Measurements from ENCODE around the gene AJM1. TPM values are rescaled to one million over a fixed set of nuclear protein-coding genes. Genes with fewer than 3 reads are reported as not detected.

Gene AJM1
- total and polyA plus RNA-seq, 2 of the 8 experiments (the other 6 are each of a cell fraction or from before 2014, with no cell fraction given) = 0.12 to 0.97 TPM

DNA sequence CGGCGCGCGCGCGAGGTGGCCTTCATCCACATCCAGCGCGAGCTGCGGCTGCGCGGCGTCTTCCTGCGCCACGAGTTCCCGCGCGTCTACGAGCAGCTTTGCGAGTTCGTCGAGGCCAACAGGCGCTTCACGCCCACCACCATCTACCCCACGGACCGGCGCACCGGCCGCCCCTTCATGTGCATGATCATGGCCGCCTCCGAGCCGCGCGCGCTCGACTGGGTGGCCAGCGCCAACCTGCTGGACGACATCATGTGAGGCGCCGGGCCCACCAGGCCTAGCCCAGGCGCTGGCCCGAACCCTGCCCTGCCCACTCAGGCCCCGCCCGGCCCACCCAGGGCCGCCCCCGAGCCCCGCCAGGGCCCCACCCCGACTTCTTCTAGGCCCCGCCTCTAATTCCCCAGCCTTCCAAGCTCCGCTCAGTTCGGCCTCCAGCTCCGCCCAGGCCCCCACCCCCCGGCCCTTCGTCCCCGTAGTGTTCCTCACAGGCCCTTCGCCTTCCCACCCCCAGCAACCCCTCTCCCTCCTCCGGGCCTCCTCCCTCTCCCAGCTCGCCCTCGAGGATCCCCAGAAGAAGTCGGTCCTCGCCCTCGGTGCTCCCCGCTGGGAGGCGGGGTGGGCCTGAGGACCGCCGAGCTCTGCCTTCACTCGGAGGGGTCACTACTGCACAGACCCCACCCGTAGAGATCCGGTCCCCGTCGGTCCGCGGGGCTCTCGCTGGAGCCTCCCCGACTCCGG, 5.0 kb downstream of the AJM1 start (continued):
- TF ChIP-seq CHD2 (IDR thresholded peaks at IDR 0.05; ENCODE audit: low read length) (no peak), YY1 (IDR thresholded peaks at IDR 0.05; ENCODE audit: low read depth, low read length) (peak; percentile 80), CREB1 (IDR thresholded peaks at IDR 0.05) (peak; percentile 50; the same call in 1 of the 2 replicates), SP4 (IDR thresholded peaks at IDR 0.05; ENCODE audit: low read length) (peak; percentile 70), HDAC2 (IDR thresholded peaks at IDR 0.05; ENCODE audit: borderline replicate concordance in 1 of 2, low read depth in 2 of 2, low read length in 2 of 2) (no peak), BACH1 (IDR thresholded peaks at IDR 0.05; ENCODE audit: low read length) (peak; percentile 25), JUN (IDR thresholded peaks at IDR 0.05; ENCODE audit: low read depth, low read length) (no peak), BCL11A (IDR thresholded peaks at IDR 0.05; ENCODE audit: low read depth in 2 of 2, low read length in 2 of 2) (no peak), POLR2AphosphoS5 (IDR thresholded peaks at IDR 0.05; ENCODE audit: low read depth, low read length) (peak; percentile 60; the same call in 1 of the 2 replicates), TAF1 (IDR thresholded peaks at IDR 0.05; ENCODE audit: low read depth, low read length) (peak; percentile 51)
- TF ChIP-seq, protein P1, sequence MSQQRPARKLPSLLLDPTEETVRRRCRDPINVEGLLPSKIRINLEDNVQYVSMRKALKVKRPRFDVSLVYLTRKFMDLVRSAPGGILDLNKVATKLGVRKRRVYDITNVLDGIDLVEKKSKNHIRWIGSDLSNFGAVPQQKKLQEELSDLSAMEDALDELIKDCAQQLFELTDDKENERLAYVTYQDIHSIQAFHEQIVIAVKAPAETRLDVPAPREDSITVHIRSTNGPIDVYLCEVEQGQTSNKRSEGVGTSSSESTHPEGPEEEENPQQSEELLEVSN (IDR thresholded peaks at IDR 0.05) = peak; percentile 90

Measured in H1 (cell line).